Liver (tissue), 4 donors: ENCODE results near the gene ARAP3. TPM values are rescaled to one million over a fixed set of nuclear protein-coding genes. Genes with fewer than 3 reads are reported as not detected.

ENCODE experiments used
- polyA plus RNA-seq, 2 donors: library from polyadenylated mRNA; stranded (reverse) in 1 of 2; unstranded in 1 of 2; fragments of 200-250 nt in 1 of 2; fragments of >200 nt in 1 of 2; fragmentation: Nextera tagmentation in 1 of 2; extraction: Ambion mirVana in 1 of 2; gene quantifications; one replicate each; pipeline versions ENCODE4 v1.2.1 to v1.2.3, GENCODE V29; 2013 to 2015
- total RNA-seq, 2 donors: library from RNA; depleted of rRNA; stranded (reverse); fragments of >200 nt; gene quantifications; one replicate each; pipeline ENCODE4 v1.2.3, GENCODE V29; 2014
- donor health status: healthy.
- donor health status: healthy.
- donor health status: healthy.

Gene ARAP3
- total and polyA plus RNA-seq, 4 donors: 1.6 to 4.7 (median 2.1) TPM

Other genes starting within 250 kb of the ARAP3 start
- gene PCDHGC3, start 206.3 kb downstream of the ARAP3 start, total RNA-seq: 1 to 10 TPM; 3.7 to 5.7 TPM
- gene PCDHGC3, start 206.3 kb downstream of the ARAP3 start, polyA plus RNA-seq: 10 to 100 TPM in 1 of 2 donors, 1 to 10 TPM in 1; 6.8 to 11.0 TPM
- gene PCDHGC4, start 197.2 kb downstream of the ARAP3 start, total RNA-seq: 1 to 10 TPM in 1 of 2 donors, under 1 TPM in 1; 0.33 to 1.4 TPM
- gene PCDHGC4, start 197.2 kb downstream of the ARAP3 start, polyA plus RNA-seq: not detected
- gene PCDHGC5, start 193.1 kb downstream of the ARAP3 start, total RNA-seq: 1 to 10 TPM in 1 of 2 donors, under 1 TPM in 1; 0.19 to 1.1 TPM
- under 1 TPM in 1 of 2 donors, not detected in 1; 0.02 TPM for gene PCDHGC5, start 193.1 kb downstream of the ARAP3 start, polyA plus RNA-seq
- gene DIAPH1, start 63.2 kb downstream of the ARAP3 start, total RNA-seq: 10 to 100 TPM; 51.5 to 73.9 TPM
- gene DIAPH1, start 63.2 kb downstream of the ARAP3 start, polyA plus RNA-seq: 10 to 100 TPM; 67.8 to 74.7 TPM
- gene HDAC3, start 45.4 kb downstream of the ARAP3 start, total RNA-seq: 10 to 100 TPM; 42.3 to 45.3 TPM
- gene HDAC3, start 45.4 kb downstream of the ARAP3 start, polyA plus RNA-seq: 10 to 100 TPM; 20.1 to 28.0 TPM
- 1 to 10 TPM in 1 of 2 donors, under 1 TPM in 1; 0.47 to 1.3 TPM for gene RELL2, start 45.2 kb downstream of the ARAP3 start, total RNA-seq
- 1 to 10 TPM in 1 of 2 donors, under 1 TPM in 1; 0.61 to 1.2 TPM for gene RELL2, start 45.2 kb downstream of the ARAP3 start, polyA plus RNA-seq
- 1 to 10 TPM; 2.4 to 6.4 TPM for gene FCHSD1, start 30.8 kb downstream of the ARAP3 start, total RNA-seq
- 1 to 10 TPM; 1.3 to 2.1 TPM for gene FCHSD1, start 30.8 kb downstream of the ARAP3 start, polyA plus RNA-seq
- 10 to 100 TPM in 1 of 2 donors, 1 to 10 TPM in 1; 9.8 to 52.8 TPM for gene PCDH1, start 196.2 kb upstream of the ARAP3 start, total RNA-seq
- 10 to 100 TPM in 1 of 2 donors, 1 to 10 TPM in 1; 9.3 to 20.1 TPM for gene PCDH1, start 196.2 kb upstream of the ARAP3 start, polyA plus RNA-seq
- 10 to 100 TPM; 33.6 to 49.0 TPM for gene DELE1, start 241.6 kb upstream of the ARAP3 start, total RNA-seq
- gene DELE1, start 241.6 kb upstream of the ARAP3 start, polyA plus RNA-seq: 10 to 100 TPM; 23.2 to 47.1 TPM